Hippocampal formation (tissue), 2 donors: ENCODE measurements around the gene TRDMT1.

Experiments
- DNase-seq, 2 donors: peaks; one replicate each; lab custom pipeline; 2025; lab: John Stamatoyannopoulos, UW

The TRDMT1 gene, protein sequence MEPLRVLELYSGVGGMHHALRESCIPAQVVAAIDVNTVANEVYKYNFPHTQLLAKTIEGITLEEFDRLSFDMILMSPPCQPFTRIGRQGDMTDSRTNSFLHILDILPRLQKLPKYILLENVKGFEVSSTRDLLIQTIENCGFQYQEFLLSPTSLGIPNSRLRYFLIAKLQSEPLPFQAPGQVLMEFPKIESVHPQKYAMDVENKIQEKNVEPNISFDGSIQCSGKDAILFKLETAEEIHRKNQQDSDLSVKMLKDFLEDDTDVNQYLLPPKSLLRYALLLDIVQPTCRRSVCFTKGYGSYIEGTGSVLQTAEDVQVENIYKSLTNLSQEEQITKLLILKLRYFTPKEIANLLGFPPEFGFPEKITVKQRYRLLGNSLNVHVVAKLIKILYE

GRCh38 chr10:17200912-17201793, at the start of gene TRDMT1:
Gene TRDMT1 (minus strand): TSS chr10:17201672. CDS start chr10:17201634, 38 bp downstream.
- DNase-seq: peak; percentile 87 to 88

DNA sequence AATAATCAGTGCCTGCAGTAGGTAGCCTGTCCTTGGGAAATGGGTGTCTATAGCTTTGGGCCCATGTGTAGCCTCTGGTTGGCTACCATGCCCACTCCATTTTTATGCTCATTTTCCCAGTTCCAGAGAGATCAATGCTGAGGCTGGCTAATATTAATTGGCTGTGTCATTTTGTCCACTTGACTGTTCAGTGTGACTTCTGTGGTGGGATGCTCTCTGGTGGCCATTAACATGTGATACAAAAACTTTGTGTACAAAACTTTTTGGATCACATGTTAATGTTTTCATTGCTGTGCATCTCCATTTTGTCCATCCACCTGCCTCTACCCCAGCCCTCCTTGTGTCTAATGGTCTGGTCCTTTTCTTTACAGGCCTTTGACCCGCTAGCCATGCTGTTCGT, 49.3 kb upstream of the TRDMT1 start:
- no peak for DNase-seq

DNA sequence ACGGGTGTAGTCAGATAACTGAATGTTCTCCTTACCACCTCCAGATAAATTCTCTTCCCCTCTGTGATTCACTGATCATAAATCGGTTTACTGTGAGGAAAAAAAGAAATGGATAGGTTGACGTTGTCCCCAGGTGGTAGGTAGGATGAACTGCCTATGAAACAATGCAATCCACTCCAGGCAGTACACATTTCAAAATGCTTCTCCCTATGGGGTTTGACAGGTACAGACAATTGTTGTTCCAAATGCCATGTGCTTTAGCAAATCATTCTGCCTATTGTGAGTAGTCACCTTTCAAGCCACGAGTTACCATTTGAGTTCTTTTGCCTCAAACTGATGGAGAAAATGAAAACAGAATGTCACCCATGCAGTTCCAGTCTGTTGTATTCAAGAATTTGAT, 48.3 kb upstream of the TRDMT1 start:
- no peak for DNase-seq

GRCh38 chr10:17248964-17249363, 47.5 kb upstream of the TRDMT1 start:
- DNase-seq: no peak

GRCh38 chr10:17247210-17247609, 45.7 kb upstream of the TRDMT1 start:
- no peak for DNase-seq

- DNase-seq: no peak
These were observed 43.4 kb upstream of the TRDMT1 start for GRCh38 chr10:17244700-17245365.

DNA sequence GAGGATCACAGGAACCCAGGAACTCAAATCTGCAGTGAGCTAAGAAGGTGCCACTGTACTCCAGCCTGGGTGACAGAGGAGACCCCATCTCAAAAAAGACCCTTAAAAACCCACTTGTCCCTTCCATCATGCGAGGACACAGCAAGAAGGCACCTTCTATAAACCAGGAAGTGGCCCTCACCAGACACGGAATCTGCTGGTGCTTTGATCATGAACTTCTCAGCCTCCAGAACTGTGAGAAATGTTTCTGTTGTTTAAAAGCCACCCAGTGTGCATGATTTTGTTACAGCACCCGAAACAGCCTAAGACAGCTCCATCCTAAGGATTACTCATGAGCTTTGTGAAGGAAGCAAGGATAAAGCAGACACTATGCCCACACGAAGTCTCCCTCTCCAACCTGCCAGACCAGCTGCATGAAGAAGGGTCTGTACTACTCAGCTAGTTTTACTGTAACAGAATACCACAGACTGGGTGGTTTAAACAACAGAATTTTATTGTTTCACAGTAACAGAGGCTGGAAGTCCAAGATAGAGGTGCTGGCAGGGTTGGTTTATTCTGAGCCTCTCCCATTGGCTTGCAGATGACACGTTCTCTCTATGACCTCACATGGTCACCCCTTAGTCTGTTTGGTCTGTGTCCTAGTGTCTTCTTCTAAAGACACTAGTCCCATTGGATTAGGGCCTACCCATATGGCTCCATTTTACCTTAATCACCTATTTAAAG, 40.3 kb upstream of the TRDMT1 start:
- no peak for DNase-seq

DNA sequence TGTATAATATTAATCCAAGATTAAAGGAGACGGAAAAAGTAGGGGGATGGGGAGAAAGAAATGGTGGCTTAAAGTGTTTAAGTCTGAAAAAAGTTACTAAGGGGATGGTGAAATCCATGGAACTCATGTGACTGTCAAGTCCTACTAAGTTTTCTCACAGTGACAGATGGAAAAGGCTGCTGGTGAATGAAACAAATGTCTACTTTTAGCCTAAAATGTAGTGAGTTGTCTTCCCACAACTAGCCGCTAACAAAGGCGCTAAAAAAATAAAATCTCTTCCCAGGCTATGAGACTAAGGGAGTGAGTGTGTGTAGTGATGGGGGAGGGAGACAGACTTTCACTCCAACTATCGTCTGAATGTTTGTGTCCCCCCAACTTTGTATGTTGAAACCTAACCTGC, 39.1 kb upstream of the TRDMT1 start:
- DNase-seq: no peak

DNA sequence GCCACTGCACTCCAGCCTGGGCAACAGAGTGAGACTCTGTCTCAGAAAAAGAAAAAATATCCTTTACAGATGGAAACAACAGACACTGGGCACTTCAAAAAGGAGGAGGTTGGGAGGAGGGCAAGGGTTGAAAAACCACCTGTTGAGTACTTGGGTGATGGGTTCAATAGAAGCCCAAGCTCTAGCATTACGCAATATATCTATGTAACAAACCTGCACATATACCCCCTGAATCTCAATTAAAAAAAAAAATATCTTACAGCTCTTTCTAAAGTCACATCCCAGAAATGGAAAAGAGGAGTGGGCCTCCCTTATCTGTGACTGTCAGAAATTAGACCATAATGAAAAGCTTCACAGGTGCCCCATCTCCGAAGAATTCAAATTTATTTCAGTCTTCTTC, 38.6 kb upstream of the TRDMT1 start:
- DNase-seq: no peak

GRCh38 chr10:17239345-17240085, 38.0 kb upstream of the TRDMT1 start:
- DNase-seq: no peak

DNA sequence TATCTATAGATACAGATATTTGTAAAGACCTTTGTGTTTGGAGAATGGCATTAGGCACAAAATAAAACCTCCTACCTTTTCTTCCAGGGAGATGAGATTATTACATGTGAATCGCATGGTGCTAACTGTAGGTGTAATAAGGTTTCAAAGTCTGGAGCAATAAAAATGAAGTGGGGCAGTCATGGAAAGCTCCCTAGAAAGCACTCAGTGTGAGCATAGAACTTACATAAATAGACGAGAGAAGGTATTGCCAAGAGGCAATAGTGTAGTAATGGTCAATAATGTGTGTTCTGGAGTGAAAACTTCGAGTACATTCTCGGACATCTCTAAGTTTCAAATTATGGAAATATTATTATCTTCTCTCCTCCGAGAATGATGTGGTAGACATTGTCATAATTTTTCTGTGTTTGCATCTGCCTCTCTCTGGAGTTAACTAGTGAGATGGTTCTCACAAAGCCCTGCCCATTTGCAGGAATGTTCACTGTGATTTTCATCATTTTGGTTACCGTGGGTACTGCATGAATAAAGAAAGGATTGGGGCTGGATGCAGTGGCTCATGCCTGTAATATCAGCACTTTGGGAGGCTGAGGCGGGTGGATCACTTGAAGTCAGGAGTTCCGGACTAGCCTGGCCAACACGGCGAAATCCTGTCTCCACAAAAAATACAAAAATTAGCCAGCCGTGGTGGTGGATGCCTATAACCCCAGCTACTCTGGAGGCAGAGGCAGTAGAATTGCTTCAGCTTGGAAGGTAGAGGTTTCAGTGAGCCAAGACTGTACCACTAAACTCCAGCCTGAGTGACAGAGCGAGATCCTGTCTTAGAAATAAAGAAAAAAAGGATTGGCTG, 37.2 kb upstream of the TRDMT1 start:
- DNase-seq: no peak

DNA sequence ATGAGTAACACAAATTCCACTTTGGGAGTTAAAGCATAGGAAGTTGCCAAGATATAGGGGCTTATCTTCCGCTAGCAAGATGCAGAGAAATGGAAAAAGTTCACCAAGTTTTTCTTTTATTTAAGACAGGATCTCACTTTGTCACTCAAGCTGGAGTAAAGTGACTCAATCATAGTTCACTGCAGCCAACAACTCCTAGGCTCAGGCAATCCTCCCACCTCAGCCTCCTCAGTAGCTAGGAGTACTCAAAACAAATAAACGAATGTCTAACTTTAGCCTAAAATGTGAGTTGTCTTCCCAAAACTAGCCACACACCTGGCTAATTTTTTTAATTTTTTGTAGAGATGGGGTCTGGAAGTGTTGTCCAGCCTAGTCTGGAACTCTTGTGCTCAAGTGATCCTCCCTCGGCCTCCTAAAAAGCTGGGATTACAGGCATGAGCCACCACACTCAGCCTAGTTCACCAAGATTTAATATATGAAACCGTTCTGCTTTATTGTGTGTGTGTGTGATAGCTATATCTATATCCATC, 36.5 kb upstream of the TRDMT1 start:
- DNase-seq: no peak

- DNase-seq: no peak
These were observed 35.7 kb upstream of the TRDMT1 start for GRCh38 chr10:17237149-17237527.

DNA sequence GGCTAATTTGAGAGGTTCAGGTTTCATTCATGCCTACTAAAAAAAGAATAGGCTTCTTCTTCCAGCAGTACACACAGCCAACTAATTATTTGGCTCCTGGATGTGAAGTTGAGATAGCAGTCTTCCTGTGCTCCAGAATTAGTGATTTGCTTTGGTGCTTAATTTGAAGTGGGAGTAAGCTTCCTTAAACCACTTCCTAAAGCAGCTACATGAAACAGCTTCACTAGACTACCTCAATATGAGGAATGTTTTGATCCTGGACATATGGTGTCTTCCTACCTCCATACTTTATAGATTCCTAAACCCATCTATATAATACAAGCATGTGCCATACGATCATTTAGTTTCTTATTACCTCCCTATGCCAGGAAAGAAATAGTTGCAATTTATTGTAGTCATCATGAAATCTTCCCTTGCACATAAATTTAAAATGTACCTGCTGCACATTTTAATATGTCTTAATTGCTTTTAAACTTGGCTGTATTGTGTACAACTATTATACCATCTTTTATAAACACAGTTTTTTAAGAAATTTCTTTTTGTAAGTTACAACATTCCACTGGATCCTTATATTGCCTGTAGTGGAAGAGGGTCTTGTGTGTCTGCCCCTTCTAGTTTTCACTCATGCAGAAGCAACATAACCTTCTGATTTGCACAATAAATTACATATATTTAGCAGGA, 35.1 kb upstream of the TRDMT1 start:
- DNase-seq: no peak

- DNase-seq: no peak
These were observed 33.7 kb upstream of the TRDMT1 start for GRCh38 chr10:17235136-17235535.

DNA sequence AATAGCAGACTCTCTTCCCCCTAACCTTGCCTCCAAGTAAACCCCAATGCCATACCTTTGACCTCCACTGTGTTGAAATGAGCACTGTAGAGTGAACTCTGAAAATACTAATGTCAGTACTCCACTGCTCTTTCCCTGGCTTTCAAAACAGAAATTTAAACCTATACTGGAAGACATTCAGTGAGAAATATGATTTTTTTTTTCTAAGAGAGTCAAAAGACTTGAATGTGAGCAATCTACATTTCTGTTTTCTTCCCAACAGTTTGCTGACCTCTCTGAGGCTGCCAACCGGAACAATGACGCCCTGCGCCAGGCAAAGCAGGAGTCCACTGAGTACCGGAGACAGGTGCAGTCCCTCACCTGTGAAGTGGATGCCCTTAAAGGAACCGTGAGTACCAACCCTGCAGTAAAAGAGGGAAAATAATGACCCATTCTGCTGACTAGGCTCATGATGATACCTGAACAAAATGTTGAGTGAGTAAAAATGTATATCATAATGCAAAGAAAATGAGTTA, 33.0 kb upstream of the TRDMT1 start:
- no peak for DNase-seq

GRCh38 chr10:17233286-17233991, 32.0 kb upstream of the TRDMT1 start:
- no peak for DNase-seq

DNA sequence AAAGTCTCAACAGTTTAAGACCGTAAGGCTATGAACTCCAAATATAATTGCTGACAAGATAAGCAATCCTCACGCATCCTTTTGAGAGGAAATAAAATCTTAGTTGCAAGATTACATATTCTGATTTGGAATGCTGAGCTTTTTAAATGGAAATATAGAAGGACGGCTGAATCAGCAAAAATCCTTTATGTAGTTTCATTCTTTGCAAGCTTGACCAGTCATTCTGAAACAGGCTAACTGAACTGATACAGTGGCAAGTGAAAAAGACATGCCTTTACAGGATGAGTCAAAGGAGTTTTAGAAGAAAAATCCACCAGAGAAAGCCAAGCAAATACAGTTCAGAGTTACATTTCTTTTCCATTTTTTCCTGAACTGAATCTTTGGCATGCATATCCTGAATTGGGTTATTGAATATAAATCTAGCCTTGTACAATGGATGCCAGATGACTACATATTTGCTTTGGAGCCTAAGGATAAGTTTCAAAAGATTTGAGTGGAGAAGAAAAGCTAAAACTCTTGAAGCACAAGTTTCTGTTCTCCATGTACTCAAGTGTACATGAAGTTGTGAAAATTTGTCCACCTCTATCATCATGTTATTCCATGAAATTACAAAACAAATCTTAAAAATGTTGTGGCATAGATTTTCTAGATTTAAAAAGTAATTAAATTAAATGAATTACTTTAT, 30.9 kb upstream of the TRDMT1 start:
- DNase-seq: no peak
